Medulla oblongata (tissue), 1 donor: ENCODE results near the gene FERMT3.
"Not testable (repeated sequence)": the region's sequence is repeated elsewhere in the genome, so short reads cannot be mapped to it uniquely, and the experiment has no call there.

ENCODE experiments used
- DNase-seq: peaks from one replicate; pipeline ENCODE4 v3.0.0-alpha.2; 2015; ENCODE audit errors: extremely low spot score

The FERMT3 gene

DNA sequence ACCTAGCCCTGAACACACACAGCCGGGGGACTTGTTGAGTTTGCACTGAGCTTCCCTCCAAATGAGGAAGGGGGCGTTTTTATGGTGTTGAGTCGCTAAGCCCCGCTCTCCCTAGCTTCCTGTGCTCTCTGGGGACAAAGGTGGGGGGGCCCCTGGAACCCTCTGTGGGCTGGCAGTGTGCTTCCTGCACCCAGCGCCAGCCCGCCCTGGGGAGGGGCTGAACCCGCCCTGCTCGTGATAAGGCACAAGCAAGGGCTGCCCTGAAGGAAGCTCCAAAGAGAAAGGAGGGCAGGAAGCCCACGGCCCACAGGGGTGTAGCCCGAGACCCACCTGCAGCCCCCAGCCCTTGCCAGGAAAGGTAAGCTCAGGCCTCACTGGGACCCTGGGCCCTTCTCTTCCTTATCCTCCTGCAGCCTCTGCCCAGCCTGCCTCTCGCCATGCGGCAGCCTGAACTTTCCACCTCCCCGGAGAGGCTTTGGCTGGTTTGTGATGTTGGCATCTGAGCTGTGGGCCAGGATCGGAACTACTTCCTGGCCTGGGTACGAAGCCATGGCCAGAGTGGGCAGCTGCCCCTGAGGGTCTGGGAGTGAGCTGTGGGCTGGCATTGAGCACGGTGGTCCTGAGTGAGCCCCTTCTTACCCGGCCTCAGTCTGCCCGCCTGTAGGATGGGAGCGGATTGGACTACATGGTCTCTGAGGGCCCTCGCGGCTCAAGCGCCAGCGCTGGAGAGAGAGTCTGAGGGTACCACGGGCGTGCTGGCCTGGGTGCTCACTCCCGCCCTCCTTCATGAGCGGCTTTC lies at the start of gene FERMT3:
TSS of gene FERMT3 (plus strand) at position 265 of the 799 bp plus-strand sequence. CDS start 644 bp downstream, outside the sequence.
- peak; percentile 53 for DNase-seq

DNA sequence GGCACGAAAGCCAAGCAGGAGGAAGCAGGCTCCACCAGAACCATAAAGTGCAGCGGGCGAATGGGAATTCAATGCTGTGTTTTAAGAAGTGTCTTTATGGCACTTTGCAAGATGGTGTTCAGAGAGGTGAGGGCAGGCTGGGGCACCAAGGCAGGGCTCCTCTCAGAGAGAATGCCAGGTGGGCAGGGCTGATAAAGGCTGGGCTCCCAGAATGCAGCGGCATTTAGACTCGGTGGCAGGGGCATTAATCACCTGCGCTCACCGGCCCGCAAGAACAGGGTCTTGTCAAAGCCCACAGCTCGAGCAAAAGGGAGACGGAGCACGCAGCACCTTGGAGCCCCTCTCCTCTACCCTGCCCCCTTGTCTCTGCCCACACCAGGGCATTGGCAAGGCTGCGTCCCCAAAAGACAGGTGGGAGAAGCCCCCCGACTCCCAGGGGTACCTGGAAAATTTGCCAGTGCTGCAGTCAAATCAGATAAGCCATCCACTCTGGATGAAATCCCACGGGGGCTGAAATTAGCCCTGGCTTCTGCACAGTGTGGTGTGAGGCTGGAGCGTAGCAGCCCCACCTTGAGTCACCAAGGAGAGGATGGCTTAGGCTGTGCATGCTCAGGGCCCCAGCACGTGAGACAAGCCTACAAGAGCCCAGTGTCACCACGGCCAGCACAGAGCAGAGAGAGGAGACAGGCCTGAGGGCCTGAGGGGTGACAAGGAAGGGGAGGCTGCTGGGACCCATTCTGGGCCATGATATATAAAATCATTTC lies 48.7 kb upstream of the FERMT3 start:
- no peak for DNase-seq

DNA sequence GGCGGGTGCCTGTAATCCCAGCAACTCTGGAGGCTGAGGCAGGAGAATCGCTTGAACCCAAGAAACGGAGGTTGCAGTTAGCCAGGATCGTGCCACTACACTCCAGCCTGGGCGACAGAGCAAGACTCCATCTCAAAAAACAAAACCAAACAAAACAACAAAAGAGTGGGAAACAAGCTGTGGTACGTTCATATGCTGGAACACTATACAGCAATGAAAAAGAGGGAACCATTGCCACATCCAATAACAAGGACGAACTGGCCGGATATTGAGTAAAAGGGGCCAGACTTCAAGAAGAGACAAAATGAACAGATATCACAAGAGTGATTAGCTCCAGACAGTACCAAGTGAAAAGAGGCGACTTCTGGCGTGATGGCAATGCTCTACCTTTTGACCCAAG lies 45.5 kb upstream of the FERMT3 start:
- DNase-seq = no peak

DNA sequence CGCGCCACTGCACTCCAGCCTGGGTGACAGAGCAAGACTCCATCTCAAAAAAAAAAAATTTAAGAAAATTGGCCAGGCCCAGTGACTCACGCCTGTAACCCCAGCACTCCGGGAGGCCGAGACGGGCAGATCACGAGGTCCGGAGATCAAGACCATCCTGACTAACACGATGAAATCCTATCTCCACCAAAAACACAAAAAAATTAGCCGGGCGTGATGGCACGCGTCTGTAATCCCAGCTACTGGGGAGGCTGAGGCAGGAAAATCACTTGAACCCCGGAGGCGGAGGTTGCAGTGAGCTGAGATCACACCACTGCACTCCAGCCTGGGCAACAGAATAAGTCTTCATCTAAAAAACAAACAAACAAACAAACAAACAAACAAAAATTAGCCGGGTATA lies 43.8 kb upstream of the FERMT3 start:
- not testable (repeated sequence) for DNase-seq

DNA sequence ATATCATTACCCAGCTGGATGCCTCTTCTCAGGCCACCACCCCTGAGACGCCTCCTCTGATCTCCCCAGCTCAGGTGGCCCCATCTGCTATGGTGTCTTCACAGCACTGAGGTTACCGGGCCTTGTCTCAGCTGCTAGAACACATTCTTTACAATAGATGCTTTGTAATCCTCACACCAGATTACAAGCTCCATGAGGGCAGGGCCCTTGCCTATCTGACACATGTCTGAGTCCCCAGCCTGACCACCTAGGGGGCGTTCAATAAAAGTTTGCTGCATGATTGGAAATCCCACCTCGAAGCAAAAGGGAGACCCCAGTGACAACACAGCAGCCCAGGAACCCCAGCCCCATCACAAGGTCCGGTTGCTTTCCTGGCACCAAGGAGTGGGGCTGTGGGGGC lies 42.6 kb upstream of the FERMT3 start:
- no peak for DNase-seq

DNA sequence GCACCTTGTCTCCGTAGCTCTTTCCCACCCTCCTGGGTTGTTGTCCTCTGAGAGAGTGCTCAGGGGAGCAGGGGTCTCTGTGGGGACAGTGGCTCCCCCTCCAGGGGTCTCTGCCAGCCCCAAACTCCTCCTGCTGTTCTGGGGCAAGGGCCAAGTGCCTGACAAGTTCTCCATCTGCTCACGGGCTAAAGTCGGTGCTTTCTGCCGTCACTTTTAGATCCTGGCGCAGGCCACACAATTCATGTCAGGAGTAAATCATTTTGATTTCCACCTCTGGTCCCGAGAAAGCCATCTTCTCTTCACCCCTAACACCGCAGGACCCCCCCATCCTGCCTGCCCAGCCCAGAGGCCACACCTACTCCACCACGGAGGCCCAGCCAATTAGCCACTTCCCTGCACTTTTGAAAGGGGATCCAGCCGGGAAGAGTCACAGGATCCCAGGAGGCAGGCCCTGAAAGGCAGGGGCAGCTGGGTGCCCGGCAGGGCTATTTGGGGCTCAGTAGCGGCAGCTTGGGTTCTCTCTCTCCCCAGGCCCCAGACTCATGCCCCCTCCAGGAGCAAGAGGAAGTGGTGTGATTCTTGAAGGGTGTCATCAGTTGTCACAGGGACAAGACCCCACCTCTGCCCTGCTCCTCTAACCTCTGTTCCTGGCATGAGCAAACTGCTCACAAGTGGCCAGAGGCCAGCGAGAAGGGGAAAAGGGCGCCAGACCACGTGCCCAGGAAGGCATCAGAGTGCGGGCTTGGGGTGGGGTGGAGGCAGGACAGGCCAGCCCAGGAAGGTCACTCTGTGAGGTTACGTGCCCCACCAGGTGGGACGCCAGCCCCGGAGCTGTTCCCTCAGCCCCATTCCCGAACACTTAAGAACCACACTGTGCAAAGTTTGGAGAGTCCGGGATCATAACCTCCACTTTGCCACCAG lies 41.9 kb upstream of the FERMT3 start:
- no peak for DNase-seq

DNA sequence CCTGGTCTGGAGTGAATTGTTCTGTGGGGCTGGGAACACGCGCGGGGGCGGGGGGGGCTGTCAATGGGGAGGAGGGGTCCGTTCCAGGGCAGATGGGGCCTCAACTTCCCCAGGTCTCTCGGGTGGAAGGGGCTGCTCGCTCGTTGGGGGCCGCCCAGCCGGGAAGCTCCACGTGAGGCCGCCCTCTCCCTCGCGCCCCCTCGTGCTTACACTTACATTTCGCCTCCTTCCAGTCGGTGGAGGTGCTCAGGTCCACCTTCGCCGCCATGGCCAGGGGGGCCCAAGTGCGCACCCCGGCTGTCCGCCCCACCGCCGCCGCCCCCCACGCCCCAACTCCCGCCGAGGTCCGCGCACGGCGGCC lies 41.1 kb upstream of the FERMT3 start:
- DNase-seq = no peak

DNA sequence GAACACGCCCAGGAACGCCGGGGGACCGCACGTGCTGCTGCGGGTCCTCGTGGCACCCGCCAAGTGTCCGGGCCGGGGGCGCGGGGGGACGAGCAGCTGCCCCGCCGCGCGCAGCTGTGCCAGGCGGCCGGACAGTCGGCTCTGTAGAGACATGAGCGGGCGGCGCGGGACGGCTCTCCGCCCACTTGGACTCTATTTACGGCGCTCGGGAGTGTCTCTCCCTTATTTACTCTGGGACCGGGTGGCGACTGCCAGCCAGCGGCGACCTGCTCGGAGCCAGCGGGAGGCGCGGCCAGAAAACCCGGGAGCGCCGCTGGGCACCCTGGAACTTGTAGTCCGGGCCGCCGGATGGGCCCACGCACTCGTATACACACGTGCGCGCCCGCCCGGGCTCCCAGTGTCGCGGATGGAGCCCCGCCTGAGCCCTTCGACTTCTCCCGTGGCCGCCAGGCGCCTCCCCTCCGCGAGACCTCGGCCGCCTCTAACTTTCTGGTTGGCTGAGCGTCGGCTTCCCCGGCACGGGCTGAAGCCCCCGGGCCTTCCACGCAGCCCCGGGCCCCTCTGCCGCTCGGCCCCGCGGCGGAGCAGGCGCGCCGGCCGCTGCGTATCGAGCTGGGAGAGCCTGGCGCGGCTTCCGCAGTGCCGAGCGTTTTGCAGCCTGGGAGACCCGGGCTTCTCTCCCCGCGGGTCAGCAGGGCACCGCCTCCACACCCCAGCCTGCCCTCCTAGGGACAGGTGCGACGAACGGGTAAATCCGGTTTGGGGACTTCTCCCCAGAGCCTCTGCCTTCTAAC lies 40.5 kb upstream of the FERMT3 start, which contains the start of gene MACROD1:
TSS of gene MACROD1 (minus strand) at position 272 of the 794 bp plus-strand sequence. CDS start at position 153, 119 bp downstream.
- peak; percentile 75 for DNase-seq

DNA sequence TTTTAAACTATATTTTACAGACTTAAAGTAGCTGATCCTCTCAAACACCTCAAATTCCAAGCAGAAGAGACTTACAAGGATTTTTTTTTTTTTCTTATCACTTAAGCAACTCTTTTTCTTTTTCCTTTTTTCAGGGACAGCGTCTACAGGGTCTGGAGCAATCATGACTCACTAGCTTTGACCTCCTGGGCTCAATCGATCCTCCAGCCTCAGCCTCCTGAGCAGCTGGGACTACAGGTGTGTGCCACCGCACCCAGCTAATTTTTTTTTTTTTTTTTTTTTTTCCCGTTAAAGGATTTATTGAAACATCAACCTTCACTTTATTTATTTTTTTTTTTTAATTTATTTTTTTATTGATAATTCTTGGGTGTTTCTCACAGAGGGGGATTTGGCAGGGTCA lies 36.1 kb upstream of the FERMT3 start:
- no peak for DNase-seq

DNA sequence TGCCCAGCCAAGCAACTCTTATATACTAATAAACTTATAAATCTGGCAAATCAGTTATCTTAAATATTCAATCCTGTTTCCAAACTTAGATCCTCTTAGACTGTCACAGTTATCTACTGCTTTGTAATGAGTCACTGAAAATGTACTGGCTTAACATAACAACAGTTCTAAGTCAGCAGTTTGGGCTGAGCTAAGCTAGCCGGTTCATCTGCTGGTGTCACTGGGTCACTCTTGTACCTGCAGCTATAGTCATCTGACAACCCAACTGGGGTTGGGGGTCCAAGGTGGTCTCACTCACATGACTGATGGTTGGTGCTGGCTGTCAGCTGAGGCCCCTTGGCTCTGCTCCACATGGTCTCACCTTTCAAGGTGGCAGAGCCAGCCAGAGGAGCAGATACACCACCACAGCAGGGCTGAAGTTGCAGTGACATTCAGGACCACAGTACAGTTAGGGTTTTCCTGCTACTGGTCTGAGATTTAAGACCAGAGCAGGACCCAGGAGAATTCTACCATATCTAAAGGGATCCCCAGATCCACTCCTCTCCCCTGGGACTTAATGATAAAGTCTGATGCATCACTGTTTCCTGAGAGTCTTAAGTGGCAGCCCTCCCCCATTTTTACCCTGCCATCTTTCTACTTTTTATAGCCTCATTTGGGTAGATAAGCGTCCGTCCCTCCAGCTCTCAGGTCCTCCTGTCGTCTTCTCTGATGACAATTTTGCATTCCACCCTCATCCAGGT lies 32.7 kb upstream of the FERMT3 start:
- DNase-seq = no peak

DNA sequence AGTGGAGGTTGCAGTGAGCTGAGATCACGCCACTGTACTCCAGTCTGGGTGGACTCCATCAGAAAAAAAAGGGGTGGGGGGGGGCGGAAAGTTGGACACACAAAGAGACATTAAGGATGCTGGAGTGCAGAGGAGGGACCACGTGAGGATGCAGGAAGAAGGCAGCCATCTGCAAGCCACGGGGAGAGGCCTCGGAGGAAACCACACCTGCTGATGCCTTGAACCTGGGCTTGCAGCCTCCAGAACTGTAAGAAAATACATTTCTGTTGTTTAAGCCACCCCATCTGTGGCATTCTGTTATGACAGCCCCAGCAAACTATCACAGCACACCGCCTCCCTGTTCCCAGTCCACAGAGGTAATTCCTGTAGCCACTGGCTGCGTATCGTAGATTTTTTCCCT lies 29.8 kb upstream of the FERMT3 start:
- DNase-seq = no peak

DNA sequence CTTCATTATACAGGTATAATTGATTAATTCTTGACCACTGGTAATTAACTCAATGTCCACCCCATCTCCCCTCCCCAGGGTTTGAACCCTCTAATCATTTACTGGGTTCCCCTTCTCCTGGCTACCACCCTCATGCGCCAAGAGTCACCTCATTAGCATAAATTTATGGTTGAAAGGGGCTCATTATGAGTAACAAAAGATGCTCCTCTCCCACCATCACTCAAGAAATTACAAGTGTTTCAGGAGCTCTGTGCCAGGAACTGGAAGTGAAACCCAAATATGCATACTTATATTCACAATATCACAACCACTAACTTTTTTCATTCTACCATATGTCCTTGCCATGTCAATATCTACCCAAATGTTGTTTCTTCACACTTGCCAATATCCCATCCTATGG lies 28.3 kb upstream of the FERMT3 start:
- no peak for DNase-seq

DNA sequence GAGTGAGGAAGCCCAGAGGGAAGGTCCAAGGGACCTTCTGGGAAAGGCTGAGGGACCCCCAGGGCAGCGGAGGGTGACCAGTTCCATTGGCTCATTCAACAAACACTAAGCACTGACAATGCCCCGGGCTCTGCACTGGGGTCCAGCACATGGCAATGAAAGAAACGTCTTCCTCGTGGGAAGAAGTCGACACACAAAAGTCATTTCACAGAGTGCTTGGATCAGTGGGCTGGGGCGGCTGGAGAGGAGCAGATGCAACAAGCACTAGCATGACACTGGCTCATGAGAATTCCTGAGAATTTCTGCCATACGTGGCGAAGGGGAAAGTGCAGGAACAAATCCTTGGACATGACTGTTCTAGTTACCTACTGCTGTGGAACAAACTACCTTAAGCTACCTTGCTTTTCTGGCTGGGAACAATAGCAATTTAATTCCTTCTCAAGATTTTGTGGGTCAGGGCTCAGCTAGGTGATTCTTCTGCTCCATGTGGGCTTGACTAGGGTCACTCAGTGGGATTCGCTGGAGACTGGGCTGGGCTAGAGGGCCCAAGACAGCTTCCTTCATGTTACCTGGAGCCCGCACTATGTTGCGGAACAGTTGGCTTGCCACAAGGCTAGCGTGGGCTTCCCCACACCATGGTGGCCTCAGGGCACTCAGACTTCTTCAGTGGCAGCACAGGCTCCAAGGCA lies 27.4 kb upstream of the FERMT3 start:
- no peak for DNase-seq

DNA sequence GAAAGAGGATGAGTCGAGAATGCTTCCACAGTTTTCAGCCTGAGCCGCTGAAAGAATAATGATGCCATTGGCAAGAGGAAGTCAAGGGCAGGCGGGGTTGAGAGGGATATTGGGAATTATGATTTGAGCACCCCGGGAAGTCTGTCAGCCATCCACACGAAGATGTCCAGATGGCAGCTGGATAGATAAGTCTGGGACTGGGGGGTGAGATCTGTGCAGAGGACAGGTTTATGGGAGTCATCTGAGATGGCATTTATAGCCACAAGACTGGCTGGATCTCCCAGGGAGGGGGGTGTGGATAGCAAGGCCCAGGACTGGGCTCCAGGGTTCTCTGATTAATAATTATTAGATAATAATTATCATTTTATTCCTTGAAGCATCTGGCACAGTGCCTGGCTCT lies 25.6 kb upstream of the FERMT3 start:
- peak; percentile 34 for DNase-seq

DNA sequence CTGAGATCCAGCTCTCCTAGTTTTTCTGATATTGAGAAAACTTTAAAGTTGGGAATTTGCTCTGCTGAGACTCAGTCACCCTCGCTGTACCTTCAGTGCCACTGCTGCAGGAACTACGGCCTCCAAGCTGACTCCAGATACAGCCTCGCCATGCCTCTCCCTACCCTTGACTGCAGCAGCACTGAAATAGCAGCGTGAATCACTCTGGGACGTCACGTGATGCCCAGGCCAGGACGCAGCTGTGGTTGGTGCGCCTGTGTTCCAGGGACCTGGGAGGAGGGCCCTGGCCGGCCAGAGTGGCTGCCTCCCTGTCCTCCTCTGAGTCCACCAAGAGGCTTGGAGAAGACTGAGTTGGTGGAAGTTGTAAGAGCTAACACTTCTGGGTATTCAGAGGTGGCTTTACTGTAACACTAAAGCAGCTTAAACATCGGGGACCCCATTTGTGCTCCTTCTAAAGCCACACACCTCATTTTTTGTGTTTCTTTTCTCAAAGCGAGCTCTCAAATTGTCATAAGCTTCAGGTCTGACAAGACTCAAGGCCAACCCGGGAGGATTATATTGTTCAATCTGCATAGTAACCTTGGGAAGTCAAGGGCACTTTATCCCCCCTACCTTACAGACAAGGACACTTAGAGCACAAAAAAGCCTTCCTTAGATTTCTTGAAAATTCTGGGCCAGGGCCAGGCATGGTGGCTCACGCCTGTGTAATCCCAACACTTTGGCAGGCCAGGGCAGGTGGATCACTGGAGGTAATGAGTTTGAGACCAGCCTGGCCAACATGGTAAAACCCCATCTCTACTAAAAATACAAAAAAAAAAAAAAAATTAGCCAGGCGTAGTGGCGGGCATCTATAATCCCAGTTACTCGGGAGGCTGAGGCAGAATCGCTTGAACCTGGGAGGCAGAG lies 24.8 kb upstream of the FERMT3 start:
- DNase-seq = peak; percentile 97

DNA sequence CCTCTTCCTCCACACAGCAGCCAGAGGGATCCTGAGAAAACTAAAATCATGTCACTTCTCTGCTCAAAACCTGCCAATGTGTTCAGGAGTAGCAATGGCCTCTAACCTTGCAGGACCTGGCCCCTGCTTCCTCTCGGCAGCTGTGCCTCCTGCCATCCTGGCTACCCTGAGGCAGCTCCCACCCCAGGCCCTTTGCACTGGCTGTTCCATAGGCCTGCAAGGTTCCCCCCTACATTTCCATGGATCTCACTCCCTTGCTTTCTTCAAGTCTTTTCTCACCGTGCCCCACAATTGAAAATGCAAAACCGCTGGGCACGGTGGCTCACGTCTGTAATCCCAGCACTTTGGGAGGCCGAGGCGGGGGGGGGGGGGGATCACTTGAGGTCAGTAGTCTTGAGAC lies 22.6 kb upstream of the FERMT3 start:
- no peak for DNase-seq

DNA sequence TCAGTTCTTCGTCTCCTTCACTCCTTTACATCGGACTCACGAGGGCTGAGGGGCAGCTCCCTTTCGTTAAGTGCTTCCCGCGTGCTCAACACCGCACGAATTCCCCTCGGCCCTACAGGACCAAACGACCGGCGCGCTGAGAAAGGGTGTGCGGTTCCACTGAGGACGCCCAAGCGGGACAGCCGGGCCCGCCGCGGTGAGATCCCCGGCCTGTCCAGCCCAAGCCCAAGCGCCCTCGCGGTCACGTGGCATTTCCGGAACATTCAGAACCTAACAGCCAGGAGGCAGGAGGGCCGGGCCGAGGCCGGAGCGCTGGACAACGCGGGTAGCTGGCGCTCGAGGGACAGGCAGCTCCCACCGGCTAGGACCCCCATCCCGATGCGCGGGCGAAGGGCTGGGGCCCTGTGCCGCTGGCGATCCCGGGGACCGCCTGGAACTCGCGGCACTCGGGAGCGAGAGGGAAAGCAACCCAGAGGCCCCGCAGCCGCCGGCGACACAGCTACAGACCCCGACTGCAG lies 21.3 kb upstream of the FERMT3 start:
- peak; percentile 89 for DNase-seq

DNA sequence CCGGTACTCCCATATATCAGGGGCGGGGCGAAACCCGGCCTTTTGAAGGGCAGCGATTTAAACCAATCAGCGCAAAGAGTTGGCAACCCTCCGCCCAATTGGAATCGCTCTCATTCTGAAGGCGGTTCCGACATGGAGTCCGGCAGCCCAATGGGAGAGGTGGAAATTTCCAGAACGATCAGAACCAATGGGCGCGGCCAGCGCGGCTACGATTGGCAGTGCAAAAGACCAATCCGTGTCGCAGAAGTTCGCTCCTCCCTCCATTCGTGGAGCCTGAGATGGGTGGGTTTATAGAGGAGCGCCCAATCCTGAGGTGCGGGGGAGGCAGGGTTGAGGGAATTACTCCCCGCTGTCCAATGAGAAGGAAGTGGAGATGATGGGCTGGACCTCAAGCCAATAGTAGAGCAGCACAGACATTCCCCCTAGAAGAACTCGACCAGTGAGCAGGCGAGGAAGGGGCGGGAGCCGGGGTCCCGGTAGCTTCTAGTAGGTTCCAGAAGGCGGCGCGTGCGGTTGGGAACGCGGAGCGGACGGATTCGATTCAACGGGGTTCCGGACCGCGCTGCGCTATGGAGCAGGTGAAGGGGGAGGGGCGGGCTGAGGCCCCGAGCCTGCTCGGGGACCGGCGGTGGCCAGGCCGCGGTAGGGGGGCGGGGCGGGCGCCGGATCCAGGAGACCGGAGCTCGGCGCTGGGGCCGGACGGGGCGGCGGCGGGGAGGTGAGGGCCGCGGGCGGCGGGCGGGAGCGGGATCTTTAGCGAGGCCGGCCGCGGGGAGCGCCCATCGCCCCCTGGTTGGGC lies 20.6 kb upstream of the FERMT3 start, which contains the start of gene STIP1:
TSS of gene STIP1 (plus strand) at position 479 of the 799 bp plus-strand sequence. CDS start at position 570, 91 bp downstream.
- peak; percentile 100 for DNase-seq
